Mesenchymal stem cell (in vitro differentiated cells and primary cell): Measurements from ENCODE around the gene NXPH4.

ENCODE experiments used
- DNase-seq: peaks from one replicate; pipeline ENCODE4 v3.0.0-alpha.2; 2013
- H2AFZ ChIP-seq: one replicate; pipeline ENCODE4 v1.6.1; 2013; ENCODE audit warnings: low read depth, mild to moderate bottlenecking, control low read depth, inconsistent platforms, low read length, moderate library complexity
- H2AK5ac ChIP-seq: 2 replicates; pipeline ENCODE4 v1.6.1; 2013; ENCODE audit warnings: low read length, moderate library complexity, mild to moderate bottlenecking, inconsistent platforms; ENCODE audit not compliant: severe bottlenecking
- H2BK120ac ChIP-seq: one replicate; pipeline ENCODE4 v1.6.1; 2013; ENCODE audit warnings: low read depth, mild to moderate bottlenecking, inconsistent platforms, low read length, moderate library complexity
- H2BK12ac ChIP-seq, 2 experiments: one replicate each; pipeline ENCODE4 v1.6.1; 2013; ENCODE audit warnings: inconsistent platforms in 2 of 2, low read length in 2 of 2, mild to moderate bottlenecking in 2 of 2, moderate library complexity in 2 of 2, control low read depth in 1 of 2
- H2BK15ac ChIP-seq: one replicate; pipeline ENCODE4 v1.6.1; 2013; ENCODE audit warnings: mild to moderate bottlenecking, low read depth, inconsistent platforms; ENCODE audit not compliant: poor library complexity, severe bottlenecking
- H2BK5ac ChIP-seq: 2 replicates; pipeline ENCODE4 v1.6.1; 2013; ENCODE audit warnings: low read depth, mild to moderate bottlenecking, low read length, control low read depth, inconsistent platforms; ENCODE audit not compliant: poor library complexity, severe bottlenecking
- H3K14ac ChIP-seq, 2 experiments: one replicate each; pipeline ENCODE4 v1.6.1; 2013; ENCODE audit warnings: inconsistent platforms in 2 of 2, low read length in 2 of 2, control low read depth in 1 of 2, mild to moderate bottlenecking in 1 of 2, moderate library complexity in 1 of 2
- H3K18ac ChIP-seq, 2 experiments: one replicate each; pipeline ENCODE4 v1.6.1; 2013; ENCODE audit warnings: inconsistent platforms in 2 of 2, low read length in 2 of 2, control low read depth in 1 of 2, low read depth in 1 of 2, mild to moderate bottlenecking in 1 of 2
- H3K23ac ChIP-seq, 2 experiments: one replicate each; pipeline ENCODE4 v1.6.1; 2013; ENCODE audit warnings: inconsistent platforms in 2 of 2, low read length in 2 of 2, mild to moderate bottlenecking in 2 of 2, moderate library complexity in 2 of 2, control low read depth in 1 of 2
- H3K27ac ChIP-seq: 2 replicates; pipeline ENCODE4 v1.5.1; 2013; ENCODE audit warnings: mild to moderate bottlenecking, moderate library complexity, low read length, control low read depth, inconsistent platforms; ENCODE audit not compliant: poor library complexity, severe bottlenecking
- H3K27me3 ChIP-seq, 2 experiments: 2 replicates each; pipeline versions ENCODE4 v1.6.1 to v1.7.0; 2013; ENCODE audit warnings: low read length in 2 of 2, mild to moderate bottlenecking in 2 of 2, moderate library complexity in 2 of 2, control low read depth in 1 of 2, inconsistent platforms in 1 of 2; ENCODE audit not compliant: control insufficient read depth in 1 of 2, insufficient read depth in 1 of 2
- H3K36me3 ChIP-seq, 2 experiments: 2 replicates each; pipeline versions ENCODE4 v1.6.1 to v1.7.0; 2013; ENCODE audit warnings: low read length in 2 of 2, control low read depth in 1 of 2, inconsistent platforms in 1 of 2, low read depth in 1 of 2, mild to moderate bottlenecking in 1 of 2; ENCODE audit not compliant: insufficient read depth in 2 of 2, control insufficient read depth in 1 of 2
- H3K4ac ChIP-seq, 2 experiments: one replicate each; pipeline ENCODE4 v1.6.1; 2013; ENCODE audit warnings: inconsistent platforms in 2 of 2, low read length in 2 of 2, mild to moderate bottlenecking in 2 of 2, moderate library complexity in 2 of 2, control low read depth in 1 of 2, low read depth in 1 of 2
- H3K4me1 ChIP-seq: 2 replicates; pipeline ENCODE4 v1.6.1; 2013; ENCODE audit warnings: low read depth, low read length, control low read depth; ENCODE audit not compliant: control insufficient read depth, insufficient read depth
- H3K4me2 ChIP-seq: 2 replicates; pipeline ENCODE4 v1.6.1; 2013; ENCODE audit warnings: low read length, mild to moderate bottlenecking, inconsistent platforms; ENCODE audit not compliant: poor library complexity, severe bottlenecking
- H3K4me3 ChIP-seq, 2 experiments: 2 replicates each; pipeline versions ENCODE4 v1.5.1 to v1.7.0; 2013; ENCODE audit warnings: low read length in 2 of 2, mild to moderate bottlenecking in 2 of 2, control low read depth in 1 of 2, low read depth in 1 of 2; ENCODE audit not compliant: insufficient read depth in 1 of 2
- H3K79me1 ChIP-seq: replicated peaks from 2 replicates; pipeline ENCODE4 v1.6.1; 2013; ENCODE audit warnings: mild to moderate bottlenecking, control low read depth, low read length, inconsistent platforms; ENCODE audit not compliant: poor library complexity, severe bottlenecking
- H3K9ac ChIP-seq: 2 replicates; pipeline ENCODE4 v1.7.0; 2013; ENCODE audit warnings: mild to moderate bottlenecking, low read length, moderate library complexity
- H3K9me3 ChIP-seq: 2 replicates; pipeline ENCODE4 v1.7.0; 2013; ENCODE audit warnings: mild to moderate bottlenecking, low read length; ENCODE audit not compliant: control insufficient read depth
- H4K8ac ChIP-seq: one replicate; pipeline ENCODE4 v1.6.1; 2013; ENCODE audit warnings: inconsistent platforms, mild to moderate bottlenecking, low read length, moderate library complexity
- H4K91ac ChIP-seq: one replicate; pipeline ENCODE4 v1.6.1; 2013; ENCODE audit warnings: mild to moderate bottlenecking, low read length, inconsistent platforms
- WGBS: methylation state at CpG from one replicate; pipeline ENCODE4 v1.1.7; 2013; ENCODE audit warnings: mixed read lengths; 5-methylcytosine and 5-hydroxymethylcytosine counted together

NXPH4 gene

DNA sequence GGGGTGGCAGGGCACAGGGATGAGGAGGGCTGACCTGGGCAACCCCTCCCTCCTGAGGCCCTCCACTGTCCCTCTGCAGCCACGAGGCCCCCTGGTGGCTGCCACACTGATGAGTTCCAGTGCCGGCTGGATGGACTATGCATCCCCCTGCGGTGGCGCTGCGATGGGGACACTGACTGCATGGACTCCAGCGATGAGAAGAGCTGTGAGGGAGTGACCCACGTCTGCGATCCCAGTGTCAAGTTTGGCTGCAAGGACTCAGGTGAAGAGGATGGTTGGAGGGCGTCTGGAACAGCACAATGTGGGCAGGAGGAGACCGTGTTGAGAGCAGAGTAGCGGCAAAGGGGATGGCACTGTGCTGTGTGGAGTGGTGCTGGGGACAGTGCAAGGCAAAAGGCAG lies 43.5 kb upstream of the NXPH4 start:
- Histone ChIP-seq H3K23ac (no peak overlapping the region), H3K14ac (no peak overlapping the region), H2AK5ac (no peak overlapping the region), H2BK5ac (no peak overlapping the region), H4K91ac (no peak overlapping the region), H3K4me3 (no peak overlapping the region), H2BK120ac (no peak overlapping the region), H3K4me1 (peaks cover 3% of the 10 kb centered on the region), H3K27me3 (no peaks in the 10 kb centered on the region), H3K4me2 (no peak overlapping the region), H4K8ac (no peak overlapping the region), H3K18ac (no peak overlapping the region), H3K36me3 (peaks cover 93 to 96% of the 10 kb centered on the region in 2 experiments), H2BK12ac (no peak overlapping the region), H3K4ac (no peak overlapping the region), H2AFZ (no peak overlapping the region), H3K9me3 (no peaks in the 10 kb centered on the region), H2BK15ac (no peak overlapping the region), H3K9ac (peak overlapping the region; percentile 44), H3K79me1 (peaks cover 25% of the 10 kb centered on the region), H3K27ac (no peak overlapping the region)
- WGBS, result 80% methylated on average over 11 of the region's 11 CpGs
- DNase-seq, result peak; percentile 35

- no peak overlapping the region for H4K91ac ChIP-seq
- peaks cover 3% of the 10 kb centered on the region for H3K4me1 ChIP-seq
- H2BK15ac ChIP-seq, result no peak overlapping the region
- no peak overlapping the region for H2BK5ac ChIP-seq
- no peak overlapping the region for H2AFZ ChIP-seq
- H2BK120ac ChIP-seq, result no peak overlapping the region
- H3K18ac ChIP-seq, result no peak overlapping the region
- no peaks in the 10 kb centered on the region for H3K27me3 ChIP-seq
- H3K4ac ChIP-seq, result no peak overlapping the region
- 95% methylated on average over 13 of the region's 14 CpGs for WGBS
- no peak overlapping the region for H3K23ac ChIP-seq
- H2AK5ac ChIP-seq, result no peak overlapping the region
- DNase-seq, result no peak
- H3K79me1 ChIP-seq, result peaks cover 19% of the 10 kb centered on the region
- H2BK12ac ChIP-seq, result no peak overlapping the region
- peaks cover 93 to 96% of the 10 kb centered on the region in 2 experiments for H3K36me3 ChIP-seq
- no peak overlapping the region for H3K4me2 ChIP-seq
- no peak overlapping the region for H4K8ac ChIP-seq
- no peak overlapping the region for H3K27ac ChIP-seq
- no peaks in the 10 kb centered on the region for H3K9me3 ChIP-seq
- H3K14ac ChIP-seq, result no peak overlapping the region
- H3K4me3 ChIP-seq, result no peak overlapping the region
- H3K9ac ChIP-seq, result peak overlapping the region; percentile 12
These were observed 42.9 kb upstream of the NXPH4 start for GRCh38 chr12:57173683-57174082.

- H3K18ac ChIP-seq, result no peak overlapping the region
- H4K8ac ChIP-seq, result no peak overlapping the region
- peaks cover 19% of the 10 kb centered on the region for H3K79me1 ChIP-seq
- H3K4me3 ChIP-seq, result no peak overlapping the region
- H3K36me3 ChIP-seq, result peaks cover 93 to 96% of the 10 kb centered on the region in 2 experiments
- H3K27me3 ChIP-seq, result no peaks in the 10 kb centered on the region
- peak; percentile 71 for DNase-seq
- H3K4me2 ChIP-seq, result no peak overlapping the region
- H3K14ac ChIP-seq, result no peak overlapping the region
- H3K9ac ChIP-seq, result peak overlapping the region; percentile 61
- no peak overlapping the region for H3K23ac ChIP-seq
- no peaks in the 10 kb centered on the region for H3K9me3 ChIP-seq
- no peak overlapping the region for H3K4ac ChIP-seq
- whole genome bisulfite sequencing, result 77% methylated on average over 28 of the region's 29 CpGs
- no peak overlapping the region for H2BK15ac ChIP-seq
- H2AK5ac ChIP-seq, result no peak overlapping the region
- peaks cover 3% of the 10 kb centered on the region for H3K4me1 ChIP-seq
- no peak overlapping the region for H2BK120ac ChIP-seq
- no peak overlapping the region for H2BK12ac ChIP-seq
- no peak overlapping the region for H3K27ac ChIP-seq
- H2AFZ ChIP-seq, result no peak overlapping the region
- no peak overlapping the region for H4K91ac ChIP-seq
- no peak overlapping the region for H2BK5ac ChIP-seq
These were observed 41.0 kb upstream of the NXPH4 start for GRCh38 chr12:57175428-57176138.

DNA sequence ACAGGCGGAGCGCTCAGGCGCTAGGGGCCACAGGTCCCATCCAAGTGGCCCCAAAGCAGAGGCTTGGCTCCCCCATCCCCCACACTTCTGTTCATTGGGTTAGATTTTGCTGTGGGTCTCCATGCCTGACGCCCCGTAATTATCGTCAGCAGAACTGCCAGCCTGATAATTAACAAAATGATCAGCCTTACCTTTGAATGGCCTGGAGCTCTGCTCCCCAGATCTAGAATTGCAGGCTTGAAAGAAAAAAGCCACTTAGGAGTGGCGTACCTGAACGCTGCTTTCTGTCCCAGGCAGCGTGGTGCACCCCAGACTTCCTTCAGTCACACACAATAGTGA lies 40.5 kb upstream of the NXPH4 start:
- H3K4me3 ChIP-seq, result no peak overlapping the region
- H3K27me3 ChIP-seq, result no peaks in the 10 kb centered on the region
- H3K9ac ChIP-seq, result peak overlapping the region; percentile 61
- H2AFZ ChIP-seq, result no peak overlapping the region
- DNase-seq, result no peak
- H4K8ac ChIP-seq, result no peak overlapping the region
- no peak overlapping the region for H3K18ac ChIP-seq
- H2BK12ac ChIP-seq, result no peak overlapping the region
- H3K4ac ChIP-seq, result no peak overlapping the region
- no peak overlapping the region for H3K14ac ChIP-seq
- 90% methylated on average over 9 of the region's 9 CpGs for WGBS
- H3K79me1 ChIP-seq, result peaks cover 17% of the 10 kb centered on the region
- H3K27ac ChIP-seq, result no peak overlapping the region
- H2AK5ac ChIP-seq, result no peak overlapping the region
- H3K4me1 ChIP-seq, result peaks cover 3% of the 10 kb centered on the region
- H2BK5ac ChIP-seq, result no peak overlapping the region
- H2BK120ac ChIP-seq, result no peak overlapping the region
- peaks cover 93 to 96% of the 10 kb centered on the region in 2 experiments for H3K36me3 ChIP-seq
- H4K91ac ChIP-seq, result no peak overlapping the region
- no peak overlapping the region for H3K23ac ChIP-seq
- no peaks in the 10 kb centered on the region for H3K9me3 ChIP-seq
- no peak overlapping the region for H3K4me2 ChIP-seq
- H2BK15ac ChIP-seq, result no peak overlapping the region
